KMS-11 (cell line): ENCODE data around the gene MICAL3.
"Not testable (repeated sequence)": the region's sequence is repeated elsewhere in the genome, so short reads cannot be mapped to it uniquely, and the experiment has no call there.

Experiments
- H2AFZ ChIP-seq: fragments of 200-600 bp; sonication (generic); 2 replicates; pipeline ENCODE4 v1.6.1; 2016; ENCODE audit warnings: antibody characterized with exemption, mixed run types, low read depth
- H3K27ac ChIP-seq: fragments of 200-600 bp; sonication (generic); 2 replicates; pipeline ENCODE4 v1.6.1; 2016; ENCODE audit warnings: mild to moderate bottlenecking, mixed run types
- H3K27me3 ChIP-seq: fragments of 200-600 bp; sonication (generic); 2 replicates; pipeline ENCODE4 v1.6.1; 2017; ENCODE audit warnings: mild to moderate bottlenecking, low read depth, mixed run types, moderate library complexity; ENCODE audit not compliant: insufficient read depth
- H3K36me3 ChIP-seq: fragments of 200-600 bp; sonication (generic); 2 replicates; pipeline ENCODE4 v1.6.1; 2017; ENCODE audit warnings: mild to moderate bottlenecking, mixed run types; ENCODE audit not compliant: insufficient read depth
- H3K4me1 ChIP-seq: fragments of 200-600 bp; sonication (generic); 2 replicates; pipeline ENCODE4 v1.6.1; 2016; ENCODE audit warnings: mild to moderate bottlenecking, low read depth, mixed run types; ENCODE audit not compliant: poor library complexity, severe bottlenecking
- H3K4me2 ChIP-seq: fragments of 200-600 bp; sonication (generic); 2 replicates; pipeline ENCODE4 v1.7.0; 2016; ENCODE audit warnings: mild to moderate bottlenecking, mixed run types
- H3K4me3 ChIP-seq: fragments of 200-600 bp; sonication (generic); IDR thresholded peaks from 2 replicates; pipeline ENCODE4 v1.6.1; 2017; ENCODE audit warnings: low read depth, low read length, mixed read lengths; ENCODE audit not compliant: insufficient read depth
- H3K79me2 ChIP-seq: fragments of 200-600 bp; sonication (generic); 2 replicates; pipeline ENCODE4 v1.6.1; 2016; ENCODE audit warnings: low read depth, mixed run types; ENCODE audit not compliant: insufficient read depth
- H3K9ac ChIP-seq: fragments of 200-600 bp; sonication (generic); 2 replicates; pipeline ENCODE4 v1.6.1; 2016; ENCODE audit warnings: mild to moderate bottlenecking, mixed run types
- H4K20me1 ChIP-seq: fragments of 200-600 bp; sonication (generic); 2 replicates; pipeline ENCODE4 v1.6.1; 2016; ENCODE audit warnings: mild to moderate bottlenecking, mixed run types; ENCODE audit not compliant: insufficient read depth
- TF ChIP-seq, protein P1 (sequence below): fragments of 200-600 bp; sonication (generic); conservative IDR thresholded peaks from 2 replicates; pipeline ENCODE4 v1.6.1; 2017; ENCODE audit warnings: low read depth, mild to moderate bottlenecking, antibody characterized with exemption, low read length, moderate library complexity, mixed read lengths

The MICAL3 gene

DNA sequence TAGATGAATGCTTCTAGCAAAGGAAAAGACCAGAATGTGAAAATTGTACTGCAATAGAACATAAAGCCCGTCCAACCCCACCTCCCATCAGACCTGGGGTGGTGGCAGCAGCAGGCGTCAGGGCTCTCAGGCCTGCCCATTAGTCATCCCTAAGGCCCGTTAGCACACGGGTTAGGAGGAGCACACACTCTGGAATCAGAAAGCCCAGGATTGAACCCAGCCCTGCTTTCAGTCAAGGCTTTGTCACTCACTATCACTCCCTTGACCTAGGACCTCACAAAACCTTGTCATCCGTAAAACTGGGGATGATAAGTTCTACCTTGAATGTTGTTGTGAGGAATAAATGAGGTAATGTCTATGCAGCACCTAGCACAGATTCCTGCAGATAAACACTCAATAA lies 26.9 kb downstream of the MICAL3 start:
- Histone ChIP-seq H3K27ac (peak overlapping the region; percentile 60), H3K4me1 (peaks cover 64% of the 10 kb centered on the region), H3K79me2 (peaks cover 77% of the 10 kb centered on the region), H3K4me2 (peak overlapping the region; percentile 69; the same call in 1 of the 2 replicates), H3K4me3 (no peak overlapping the region), H3K27me3 (no peaks in the 10 kb centered on the region), H4K20me1 (no peaks in the 10 kb centered on the region), H3K9ac (no peak overlapping the region), H2AFZ (no peak overlapping the region), H3K36me3 (no peaks in the 10 kb centered on the region)
- TF ChIP-seq, protein P1, sequence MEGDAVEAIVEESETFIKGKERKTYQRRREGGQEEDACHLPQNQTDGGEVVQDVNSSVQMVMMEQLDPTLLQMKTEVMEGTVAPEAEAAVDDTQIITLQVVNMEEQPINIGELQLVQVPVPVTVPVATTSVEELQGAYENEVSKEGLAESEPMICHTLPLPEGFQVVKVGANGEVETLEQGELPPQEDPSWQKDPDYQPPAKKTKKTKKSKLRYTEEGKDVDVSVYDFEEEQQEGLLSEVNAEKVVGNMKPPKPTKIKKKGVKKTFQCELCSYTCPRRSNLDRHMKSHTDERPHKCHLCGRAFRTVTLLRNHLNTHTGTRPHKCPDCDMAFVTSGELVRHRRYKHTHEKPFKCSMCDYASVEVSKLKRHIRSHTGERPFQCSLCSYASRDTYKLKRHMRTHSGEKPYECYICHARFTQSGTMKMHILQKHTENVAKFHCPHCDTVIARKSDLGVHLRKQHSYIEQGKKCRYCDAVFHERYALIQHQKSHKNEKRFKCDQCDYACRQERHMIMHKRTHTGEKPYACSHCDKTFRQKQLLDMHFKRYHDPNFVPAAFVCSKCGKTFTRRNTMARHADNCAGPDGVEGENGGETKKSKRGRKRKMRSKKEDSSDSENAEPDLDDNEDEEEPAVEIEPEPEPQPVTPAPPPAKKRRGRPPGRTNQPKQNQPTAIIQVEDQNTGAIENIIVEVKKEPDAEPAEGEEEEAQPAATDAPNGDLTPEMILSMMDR = no peak

DNA sequence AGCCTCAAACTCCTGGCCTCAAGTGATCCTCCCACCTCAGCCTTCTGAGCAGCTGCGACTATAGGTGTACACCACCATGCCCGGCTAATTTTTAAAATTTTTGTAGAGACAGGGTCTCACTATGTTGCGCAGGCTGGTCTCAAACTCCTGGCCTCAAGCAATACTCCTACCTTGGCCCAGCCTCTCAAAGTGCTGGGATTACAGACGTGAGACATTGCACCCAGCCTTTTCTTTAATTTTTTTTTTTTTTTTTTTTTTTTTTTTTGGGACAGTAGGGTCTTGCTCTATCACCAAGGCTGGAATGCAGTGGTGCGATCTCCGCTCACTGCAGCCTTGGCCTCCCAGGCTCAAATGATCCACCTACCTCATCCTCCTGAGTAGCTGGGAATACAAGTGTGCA lies 29.1 kb downstream of the MICAL3 start:
- not testable (repeated sequence) for H3K27ac ChIP-seq, H3K4me2 ChIP-seq, H3K9ac ChIP-seq, H4K20me1 ChIP-seq, H3K36me3 ChIP-seq, H2AFZ ChIP-seq, H3K27me3 ChIP-seq, H3K4me3 ChIP-seq
- Histone ChIP-seq H3K4me1 (peaks cover 59% of the 10 kb centered on the region), H3K79me2 (peaks cover 95% of the 10 kb centered on the region)

DNA sequence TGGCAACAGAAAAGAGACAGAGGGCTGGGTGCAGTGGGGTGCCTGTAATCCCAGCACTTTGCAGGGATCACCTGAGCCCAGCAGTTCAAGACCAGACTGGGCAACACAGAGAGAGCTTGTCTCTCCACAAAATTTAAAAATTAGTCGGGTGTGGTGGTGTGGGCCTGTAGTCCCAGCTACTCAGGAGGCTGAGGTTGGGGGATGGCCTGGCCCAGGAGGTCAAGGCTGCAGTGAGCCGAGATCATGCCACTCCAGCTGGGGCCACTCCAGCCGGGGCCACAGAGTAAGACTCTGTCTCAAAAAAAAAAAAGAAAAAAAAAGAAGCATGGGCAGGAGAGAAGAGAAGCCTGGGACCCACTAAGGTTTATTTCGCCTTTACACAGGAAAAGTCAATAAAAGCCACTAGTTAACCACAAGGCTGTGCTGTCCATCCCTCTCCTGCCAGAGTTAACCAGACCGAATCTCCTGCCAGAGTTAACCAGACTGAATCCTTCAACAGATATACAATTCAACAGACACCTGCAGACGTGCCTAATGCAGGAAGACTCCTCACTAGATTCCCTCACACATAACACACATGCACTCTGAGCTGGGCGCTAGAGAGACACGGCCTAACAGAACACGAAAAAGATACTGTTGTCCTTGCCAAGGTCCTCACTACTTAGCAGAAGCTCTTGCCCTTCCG lies 29.8 kb downstream of the MICAL3 start:
- H3K79me2 ChIP-seq = peaks cover 95% of the 10 kb centered on the region
- no peak overlapping the region for H2AFZ ChIP-seq
- no peaks in the 10 kb centered on the region for H3K36me3 ChIP-seq
- H4K20me1 ChIP-seq = no peaks in the 10 kb centered on the region
- H3K4me2 ChIP-seq = no peak overlapping the region
- no peak overlapping the region for H3K9ac ChIP-seq
- H3K27me3 ChIP-seq = no peaks in the 10 kb centered on the region
- H3K27ac ChIP-seq = no peak overlapping the region
- peaks cover 52% of the 10 kb centered on the region for H3K4me1 ChIP-seq
- TF ChIP-seq, protein P1 = no peak
- no peak overlapping the region for H3K4me3 ChIP-seq

DNA sequence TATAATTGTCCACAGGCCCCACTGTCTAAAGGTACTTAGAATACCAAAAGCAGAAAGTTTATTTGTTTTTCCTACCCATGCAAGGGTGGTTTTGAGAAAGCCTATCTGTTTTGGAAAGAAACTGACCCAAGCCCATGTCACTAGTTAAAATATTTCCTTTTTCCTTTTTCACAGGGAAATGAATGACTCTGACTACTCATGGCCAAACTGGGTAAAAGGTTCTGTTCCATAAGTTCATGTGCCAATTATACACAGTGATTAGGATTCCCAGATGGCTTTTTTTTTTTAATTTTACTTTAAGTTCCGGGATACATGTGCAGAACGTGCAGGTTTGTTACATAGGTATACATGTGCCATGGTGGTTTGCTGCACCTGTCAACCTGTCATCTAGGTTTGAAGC lies 31.4 kb downstream of the MICAL3 start:
- H3K4me2 ChIP-seq, H2AFZ ChIP-seq, H3K9ac ChIP-seq, H4K20me1 ChIP-seq, H3K27ac ChIP-seq, H3K4me3 ChIP-seq, H3K27me3 ChIP-seq, H3K36me3 ChIP-seq: not testable (repeated sequence)
- Histone ChIP-seq H3K79me2 (peaks cover 93% of the 10 kb centered on the region), H3K4me1 (peaks cover 36% of the 10 kb centered on the region)

DNA sequence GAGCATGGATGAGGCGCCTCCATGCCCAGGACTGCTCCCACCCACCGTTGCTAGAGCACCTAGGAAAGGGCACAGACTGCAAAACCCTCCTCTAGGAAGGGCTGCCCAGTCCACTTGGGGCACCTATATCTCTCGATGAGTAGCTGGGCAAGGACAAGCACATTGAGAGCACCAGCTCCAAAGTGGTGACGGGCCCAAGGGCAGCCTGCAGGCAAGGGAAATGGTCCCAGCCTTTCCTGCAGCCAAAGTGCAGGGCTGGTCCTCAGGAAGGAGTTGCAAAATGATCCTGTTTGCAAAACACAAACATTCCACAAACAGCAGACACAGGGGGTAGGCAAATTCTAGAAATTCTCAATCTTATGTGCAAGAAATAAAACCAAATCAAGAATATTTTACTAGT lies 32.4 kb downstream of the MICAL3 start:
- H4K20me1 ChIP-seq, H3K27me3 ChIP-seq, H3K27ac ChIP-seq, H3K9ac ChIP-seq, H3K36me3 ChIP-seq, H2AFZ ChIP-seq, H3K4me3 ChIP-seq, H3K4me2 ChIP-seq: not testable (repeated sequence)
- H3K79me2 ChIP-seq = peaks cover 93% of the 10 kb centered on the region
- peaks cover 26% of the 10 kb centered on the region for H3K4me1 ChIP-seq

DNA sequence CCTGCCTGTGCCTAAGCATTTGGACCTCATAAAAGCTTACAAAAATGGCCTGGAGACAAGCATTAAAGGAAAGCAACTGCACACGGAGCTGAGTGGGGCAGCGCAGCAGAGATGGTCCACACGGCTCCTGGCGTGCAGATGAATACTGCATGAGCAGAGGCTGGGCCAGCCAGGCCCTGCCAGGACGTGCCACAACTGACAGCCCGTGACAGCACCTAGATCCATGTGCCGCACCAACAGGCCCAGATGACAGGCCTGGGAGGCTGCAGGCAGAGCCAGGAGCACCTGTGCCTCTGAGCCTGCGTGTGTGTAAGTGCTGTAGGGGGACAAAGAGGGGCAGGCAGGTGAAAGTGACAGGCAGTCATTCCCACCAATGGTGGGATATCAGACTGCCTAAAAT lies 33.4 kb downstream of the MICAL3 start:
- no peak overlapping the region for H3K27ac ChIP-seq
- H3K4me2 ChIP-seq = no peak overlapping the region
- TF ChIP-seq, protein P1 = no peak
- peaks cover 22% of the 10 kb centered on the region for H3K4me1 ChIP-seq
- no peak overlapping the region for H3K9ac ChIP-seq
- H3K27me3 ChIP-seq = no peaks in the 10 kb centered on the region
- no peak overlapping the region for H2AFZ ChIP-seq
- H4K20me1 ChIP-seq = peaks cover 5% of the 10 kb centered on the region; the same call in 1 of the 2 replicates
- no peaks in the 10 kb centered on the region for H3K36me3 ChIP-seq
- H3K4me3 ChIP-seq = no peak overlapping the region
- H3K79me2 ChIP-seq = peaks cover 96% of the 10 kb centered on the region
